Activated T-helper 17 cell treated with anti-CD3 and anti-CD28 coated beads, Interleukin-2, amount 50 U/mL, for 72 hours (primary cell): ENCODE data around the gene BLVRA. TPM values are rescaled to one million over a fixed set of nuclear protein-coding genes. Genes with fewer than 3 reads are reported as not detected.
"Not testable (repeated sequence)": the region's sequence is repeated elsewhere in the genome, so short reads cannot be mapped to it uniquely, and the experiment has no call there.

Experiments
- ATAC-seq: fragments of 150-1000 bp; cut with Tn5 transposase; replicated peaks from 2 replicates; pipeline ENCODE4 v1.10.0; 2021; ENCODE audit warnings: mild to moderate bottlenecking, moderate library complexity
- H3K27ac Mint-ChIP-seq: one replicate; pipeline ENCODE4 v1.8.0; 2022; ENCODE audit warnings: mixed read lengths
- H3K27me3 Mint-ChIP-seq: one replicate; pipeline ENCODE4 v1.8.0; 2022; ENCODE audit warnings: mixed read lengths
- H3K36me3 Mint-ChIP-seq: one replicate; pipeline ENCODE4 v1.8.0; 2022; ENCODE audit warnings: low read depth, mild to moderate bottlenecking, mixed read lengths
- H3K4me1 Mint-ChIP-seq: one replicate; pipeline ENCODE4 v1.8.0; 2022; ENCODE audit warnings: mixed read lengths
- H3K4me3 Mint-ChIP-seq: one replicate; pipeline ENCODE4 v1.8.0; 2022; ENCODE audit warnings: mild to moderate bottlenecking, mixed read lengths
- H3K9me3 Mint-ChIP-seq: one replicate; pipeline ENCODE4 v1.8.0; 2022; ENCODE audit warnings: mixed read lengths
- total RNA-seq, 2 donors: library from RNA; stranded (reverse); gene quantifications; one replicate each; pipeline ENCODE4 v1.2.3, GENCODE V29; 2022

BLVRA gene
- total RNA-seq, 2 donors from 2014 or later = 17.8 to 21.8 TPM

GRCh38 chr7:43771128-43771527, 12.6 kb downstream of the BLVRA start:
- Mint-ChIP-seq H3K9me3 (no peaks in the 10 kb centered on the region), H3K4me1 (no peaks in the 10 kb centered on the region), H3K27ac (no peak overlapping the region), H3K4me3 (no peak overlapping the region), H3K27me3 (no peaks in the 10 kb centered on the region), H3K36me3 (peaks cover 15% of the 10 kb centered on the region)
- no peak for ATAC-seq

GRCh38 chr7:43771573-43771972, 13.1 kb downstream of the BLVRA start:
- Mint-ChIP-seq H3K27ac (no peak overlapping the region), H3K27me3 (no peaks in the 10 kb centered on the region), H3K4me3 (no peak overlapping the region), H3K9me3 (no peaks in the 10 kb centered on the region), H3K4me1 (no peaks in the 10 kb centered on the region), H3K36me3 (peaks cover 15% of the 10 kb centered on the region)
- no peak for ATAC-seq

- H3K27me3 Mint-ChIP-seq, H3K9me3 Mint-ChIP-seq, H3K4me1 Mint-ChIP-seq, ATAC-seq, H3K27ac Mint-ChIP-seq, H3K4me3 Mint-ChIP-seq: not testable (repeated sequence)
- peaks cover 15% of the 10 kb centered on the region for H3K36me3 Mint-ChIP-seq
Measured at GRCh38 chr7:43773268-43773667, 14.8 kb downstream of the BLVRA start.

- not testable (repeated sequence) for H3K9me3 Mint-ChIP-seq, H3K4me1 Mint-ChIP-seq, H3K4me3 Mint-ChIP-seq, ATAC-seq, H3K27ac Mint-ChIP-seq, H3K27me3 Mint-ChIP-seq
- H3K36me3 Mint-ChIP-seq = peaks cover 17% of the 10 kb centered on the region
Measured at GRCh38 chr7:43775255-43775654, 16.8 kb downstream of the BLVRA start.

- Mint-ChIP-seq H3K27ac (peak overlapping the region; percentile 59), H3K4me1 (peaks cover 19% of the 10 kb centered on the region), H3K4me3 (peak overlapping the region; percentile 29)
- H3K9me3 Mint-ChIP-seq, H3K27me3 Mint-ChIP-seq, H3K36me3 Mint-ChIP-seq, ATAC-seq: not testable (repeated sequence)
Measured at GRCh38 chr7:43778293-43779044, 20.0 kb downstream of the BLVRA start.

- no peak for ATAC-seq
- H3K4me1 Mint-ChIP-seq = peaks cover 22% of the 10 kb centered on the region
- H3K4me3 Mint-ChIP-seq = peak overlapping the region; percentile 29
- H3K36me3 Mint-ChIP-seq = peaks cover 6% of the 10 kb centered on the region
- H3K27me3 Mint-ChIP-seq = no peaks in the 10 kb centered on the region
- H3K27ac Mint-ChIP-seq = peak overlapping the region; percentile 59
- H3K9me3 Mint-ChIP-seq = no peaks in the 10 kb centered on the region
Measured at GRCh38 chr7:43779045-43779812, 20.7 kb downstream of the BLVRA start.

- Mint-ChIP-seq H3K27ac (peak overlapping the region; percentile 7), H3K9me3 (no peaks in the 10 kb centered on the region), H3K27me3 (no peaks in the 10 kb centered on the region), H3K4me3 (no peak overlapping the region), H3K36me3 (peaks cover 6% of the 10 kb centered on the region), H3K4me1 (peaks cover 29% of the 10 kb centered on the region)
- ATAC-seq = no peak
Measured at GRCh38 chr7:43781726-43782607, 23.5 kb downstream of the BLVRA start.

- Mint-ChIP-seq H3K27me3 (no peaks in the 10 kb centered on the region), H3K4me3 (no peak overlapping the region), H3K9me3 (no peaks in the 10 kb centered on the region), H3K4me1 (peaks cover 29% of the 10 kb centered on the region), H3K36me3 (peaks cover 12% of the 10 kb centered on the region), H3K27ac (peak overlapping the region; percentile 45)
- no peak for ATAC-seq
Measured at GRCh38 chr7:43782768-43783555, 24.5 kb downstream of the BLVRA start.

GRCh38 chr7:43784030-43784584, 25.6 kb downstream of the BLVRA start:
- H3K27ac Mint-ChIP-seq = peak overlapping the region; percentile 69

GRCh38 chr7:43784585-43785087, 26.2 kb downstream of the BLVRA start:
- not testable (repeated sequence) for H3K27me3 Mint-ChIP-seq, H3K9me3 Mint-ChIP-seq
- Mint-ChIP-seq H3K36me3 (peaks cover 22% of the 10 kb centered on the region), H3K4me1 (peaks cover 22% of the 10 kb centered on the region), H3K27ac (peak overlapping the region; percentile 69), H3K4me3 (peak overlapping the region; percentile 45)
- ATAC-seq = peak; percentile 91

More at GRCh38 chr7:43784030-43784584, 25.6 kb downstream of the BLVRA start:
- Mint-ChIP-seq H3K4me1 (peaks cover 25% of the 10 kb centered on the region), H3K27me3 (no peaks in the 10 kb centered on the region), H3K36me3 (peaks cover 21% of the 10 kb centered on the region), H3K4me3 (peak overlapping the region; percentile 45), H3K9me3 (no peaks in the 10 kb centered on the region)
- ATAC-seq = peak; percentile 5

- peaks cover 19% of the 10 kb centered on the region for H3K36me3 Mint-ChIP-seq
- ATAC-seq = no peak
- no peaks in the 10 kb centered on the region for H3K27me3 Mint-ChIP-seq
- H3K4me3 Mint-ChIP-seq = no peak overlapping the region
- H3K27ac Mint-ChIP-seq = no peak overlapping the region
- H3K9me3 Mint-ChIP-seq = no peaks in the 10 kb centered on the region
- peaks cover 22% of the 10 kb centered on the region for H3K4me1 Mint-ChIP-seq
Measured at GRCh38 chr7:43785420-43785819, 26.9 kb downstream of the BLVRA start.

- Mint-ChIP-seq H3K27me3 (no peaks in the 10 kb centered on the region), H3K36me3 (peaks cover 36% of the 10 kb centered on the region), H3K4me1 (peaks cover 11% of the 10 kb centered on the region), H3K27ac (no peak overlapping the region), H3K4me3 (no peak overlapping the region), H3K9me3 (no peaks in the 10 kb centered on the region)
- no peak for ATAC-seq
Measured at GRCh38 chr7:43787771-43788170, 29.3 kb downstream of the BLVRA start.

- no peak overlapping the region for H3K27ac Mint-ChIP-seq
- peaks cover 45% of the 10 kb centered on the region for H3K36me3 Mint-ChIP-seq
Measured at GRCh38 chr7:43790006-43790405, 31.5 kb downstream of the BLVRA start.

More at GRCh38 chr7:43790006-43790405, 31.5 kb downstream of the BLVRA start:
- Mint-ChIP-seq H3K4me3 (no peak overlapping the region), H3K4me1 (peaks cover 5% of the 10 kb centered on the region), H3K27me3 (no peaks in the 10 kb centered on the region), H3K9me3 (no peaks in the 10 kb centered on the region)
- no peak for ATAC-seq
